A549 (cell line): ENCODE measurements around the gene ODC1.

Experiments used
- CEBPB ChIP-seq, 2 experiments: fragments of >200 bp in 1 of 2; sonication (Bioruptor Twin) in 1 of 2; formaldehyde crosslinking in 1 of 2; IDR thresholded peaks; 2 replicates each; pipeline ENCODE4 v1.6.1; 2012 to 2016
- CHD2 ChIP-seq: fragments of 150-350 bp; IDR thresholded peaks from 2 replicates; pipeline ENCODE4 v1.6.1; 2014; ENCODE audit warnings: low read length; ENCODE audit not compliant: partially characterized antibody
- EP300 ChIP-seq, 2 experiments: fragments of >200 bp; sonication (Bioruptor Twin); formaldehyde crosslinking; IDR thresholded peaks; 2 replicates in 1 of 2; 3 replicates in 1 of 2; pipeline ENCODE4 v1.6.1; 2016 to 2017
- HOXB5 ChIP-seq: fragments of 250-450 bp; sonication (Bioruptor Pico); IDR thresholded peaks from 2 replicates; pipeline ENCODE4 v1.5.0; 2020; ENCODE audit warnings: mild to moderate bottlenecking, moderate library complexity
- JUN ChIP-seq, 2 experiments: fragments of >200 bp; sonication (Bioruptor Twin); formaldehyde crosslinking; IDR thresholded peaks; 2 replicates in 1 of 2; 3 replicates in 1 of 2; pipeline ENCODE4 v1.6.1; 2016 to 2017
- JUNB ChIP-seq: fragments of >200 bp; sonication (Bioruptor Twin); formaldehyde crosslinking; IDR thresholded peaks from 2 replicates; pipeline ENCODE4 v1.6.1; 2016
- KDM5A ChIP-seq: fragments of 200-600 bp; sonication (generic); IDR thresholded peaks from 2 replicates; pipeline ENCODE4 v1.6.1; 2016; ENCODE audit warnings: antibody characterized with exemption, mild to moderate bottlenecking
- POLR2A ChIP-seq: IDR thresholded peaks from 2 replicates; pipeline ENCODE4 v1.6.1; 2012; ENCODE audit warnings: mild to moderate bottlenecking, low read length
- RCOR1 ChIP-seq: fragments of 150-350 bp; IDR thresholded peaks from 2 replicates; pipeline ENCODE4 v1.6.1; 2014; ENCODE audit warnings: antibody characterized with exemption, low read length, low read depth
- RFX5 ChIP-seq: fragments of 450-650 bp; IDR thresholded peaks from 2 replicates; pipeline ENCODE4 v1.7.1; 2014; ENCODE audit warnings: antibody characterized with exemption, mild to moderate bottlenecking, moderate library complexity
- TF ChIP-seq, protein P1 (sequence below): fragments of >200 bp; sonication (Bioruptor Twin); formaldehyde crosslinking; IDR thresholded peaks from 3 replicates; pipeline ENCODE4 v1.5.1; 2016
- TF ChIP-seq, protein P2 (sequence below): fragments of 450-650 bp; IDR thresholded peaks from 2 replicates; pipeline ENCODE4 v1.6.1; 2014; ENCODE audit warnings: antibody characterized with exemption

DNA sequence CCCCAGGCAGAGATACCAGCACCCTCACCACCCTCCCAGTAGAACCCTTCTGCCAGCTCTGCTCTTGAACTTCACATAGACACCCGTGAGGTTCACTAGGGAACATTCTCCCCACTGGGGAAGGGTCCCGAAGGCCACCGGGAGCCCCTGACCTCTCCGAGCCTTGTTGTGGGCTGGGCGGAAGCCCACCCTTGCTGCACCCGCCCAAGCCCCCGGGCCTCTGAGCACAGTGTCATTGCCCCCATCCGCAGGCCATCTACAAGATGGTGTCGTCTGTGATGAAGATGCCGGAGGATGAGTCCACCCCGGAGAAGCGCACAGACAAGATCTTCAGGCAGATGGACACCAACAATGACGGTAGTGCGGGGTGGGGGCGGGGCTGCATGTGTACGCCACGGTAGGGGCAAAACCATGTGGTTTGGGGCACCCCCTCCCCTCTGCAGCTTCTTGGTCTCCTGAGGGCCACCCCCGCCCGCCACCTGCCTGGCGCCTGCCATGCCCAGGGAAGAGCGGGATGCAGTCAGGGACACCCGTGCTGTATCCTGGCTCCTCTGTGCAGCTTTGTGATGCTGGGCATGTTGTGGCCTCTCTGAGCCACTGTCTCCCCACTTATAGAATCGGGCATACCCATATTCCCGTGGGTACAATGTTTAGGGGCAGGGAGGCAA, 25.3 kb downstream of the ODC1 start:
- TF ChIP-seq EP300 (IDR thresholded peaks at IDR 0.05) (no peak), RCOR1 (no peak), POLR2A (no peak), JUN (IDR thresholded peaks at IDR 0.05) (no peak), CHD2 (no peak), KDM5A (no peak), JUNB (no peak), CEBPB (IDR thresholded peaks at IDR 0.05) (no peak), HOXB5 (CRISPR knock-in tag) (no peak), RFX5 (no peak)
- TF ChIP-seq, protein P1, sequence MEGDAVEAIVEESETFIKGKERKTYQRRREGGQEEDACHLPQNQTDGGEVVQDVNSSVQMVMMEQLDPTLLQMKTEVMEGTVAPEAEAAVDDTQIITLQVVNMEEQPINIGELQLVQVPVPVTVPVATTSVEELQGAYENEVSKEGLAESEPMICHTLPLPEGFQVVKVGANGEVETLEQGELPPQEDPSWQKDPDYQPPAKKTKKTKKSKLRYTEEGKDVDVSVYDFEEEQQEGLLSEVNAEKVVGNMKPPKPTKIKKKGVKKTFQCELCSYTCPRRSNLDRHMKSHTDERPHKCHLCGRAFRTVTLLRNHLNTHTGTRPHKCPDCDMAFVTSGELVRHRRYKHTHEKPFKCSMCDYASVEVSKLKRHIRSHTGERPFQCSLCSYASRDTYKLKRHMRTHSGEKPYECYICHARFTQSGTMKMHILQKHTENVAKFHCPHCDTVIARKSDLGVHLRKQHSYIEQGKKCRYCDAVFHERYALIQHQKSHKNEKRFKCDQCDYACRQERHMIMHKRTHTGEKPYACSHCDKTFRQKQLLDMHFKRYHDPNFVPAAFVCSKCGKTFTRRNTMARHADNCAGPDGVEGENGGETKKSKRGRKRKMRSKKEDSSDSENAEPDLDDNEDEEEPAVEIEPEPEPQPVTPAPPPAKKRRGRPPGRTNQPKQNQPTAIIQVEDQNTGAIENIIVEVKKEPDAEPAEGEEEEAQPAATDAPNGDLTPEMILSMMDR, result no peak
- TF ChIP-seq, protein P2, sequence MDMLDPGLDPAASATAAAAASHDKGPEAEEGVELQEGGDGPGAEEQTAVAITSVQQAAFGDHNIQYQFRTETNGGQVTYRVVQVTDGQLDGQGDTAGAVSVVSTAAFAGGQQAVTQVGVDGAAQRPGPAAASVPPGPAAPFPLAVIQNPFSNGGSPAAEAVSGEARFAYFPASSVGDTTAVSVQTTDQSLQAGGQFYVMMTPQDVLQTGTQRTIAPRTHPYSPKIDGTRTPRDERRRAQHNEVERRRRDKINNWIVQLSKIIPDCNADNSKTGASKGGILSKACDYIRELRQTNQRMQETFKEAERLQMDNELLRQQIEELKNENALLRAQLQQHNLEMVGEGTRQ, result no peak
